WTC11 (cell line): Measurements from ENCODE around the gene TFG. TPM values are rescaled to one million over a fixed set of nuclear protein-coding genes. Genes with fewer than 3 reads are reported as not detected.

Source experiments
- ATAC-seq: fragments of 200-7000 bp; cut with Tn5 transposase; 2 replicates; pipeline ENCODE4 v1.10.0; 2021; ENCODE audit warnings: mild to moderate bottlenecking, moderate library complexity
- CTCF ChIA-PET: fragments of 300-600 bp; sonication (Branson Sonifier 250); formaldehyde crosslinking; loops from one replicate; lab custom pipeline; 2021; ENCODE audit warnings: antibody characterized with exemption; lab: Charles Lee
- POLR2A ChIA-PET: fragments of 350-600 bp; sonication (Branson Sonifier 250); formaldehyde crosslinking; loops from one replicate; lab custom pipeline; 2021; ENCODE audit warnings: antibody characterized with exemption; lab: Charles Lee
- DNase-seq: peaks from one replicate; pipeline ENCODE4 v3.0.0; 2021; ENCODE audit warnings: low spot score
- H3K27ac Mint-ChIP-seq: 2 replicates; pipeline ENCODE4 v1.8.0; 2021; ENCODE audit warnings: mixed read lengths
- H3K27me3 Mint-ChIP-seq: 2 replicates; pipeline ENCODE4 v1.8.0; 2021; ENCODE audit warnings: low read depth, mild to moderate bottlenecking, moderate library complexity, mixed read lengths
- H3K36me3 Mint-ChIP-seq: 2 replicates; pipeline ENCODE4 v1.8.0; 2021; ENCODE audit warnings: mixed read lengths
- H3K4me1 Mint-ChIP-seq: 2 replicates; pipeline ENCODE4 v1.8.0; 2022; ENCODE audit warnings: mixed read lengths
- H3K4me3 Mint-ChIP-seq: 2 replicates; pipeline ENCODE4 v1.8.0; 2021; ENCODE audit warnings: mild to moderate bottlenecking, moderate library complexity, mixed read lengths
- H3K9me3 Mint-ChIP-seq: 2 replicates; pipeline ENCODE4 v1.8.0; 2021; ENCODE audit warnings: mixed read lengths
- FOXJ3 ChIP-seq: sonication (generic); formaldehyde crosslinking; IDR thresholded peaks from 2 replicates; pipeline ENCODE4 v1.9.0; 2021; ENCODE audit warnings: missing genetic modification reagents, mild to moderate bottlenecking, borderline replicate concordance
- IRF2 ChIP-seq: sonication (generic); formaldehyde crosslinking; IDR thresholded peaks from 2 replicates; pipeline ENCODE4 v1.8.0; 2022; ENCODE audit warnings: low read depth, missing genetic modification reagents, borderline replicate concordance
- KAT7 ChIP-seq: sonication (generic); formaldehyde crosslinking; IDR thresholded peaks from 2 replicates; pipeline ENCODE4 v1.8.1; 2023; ENCODE audit warnings: missing genetic modification reagents, mild to moderate bottlenecking, borderline replicate concordance
- MYBL2 ChIP-seq: sonication (generic); formaldehyde crosslinking; IDR thresholded peaks from 2 replicates; pipeline ENCODE4 v1.8.1; 2023; ENCODE audit warnings: mild to moderate bottlenecking, moderate library complexity, missing genetic modification reagents
- NFATC4 ChIP-seq: fragments of 250-450 bp; sonication (Bioruptor Pico); IDR thresholded peaks from 2 replicates; pipeline ENCODE4 v1.9.0; 2021; ENCODE audit warnings: mild to moderate bottlenecking
- NFE2L1 ChIP-seq: sonication (generic); formaldehyde crosslinking; IDR thresholded peaks from 2 replicates; pipeline ENCODE4 v1.8.1; 2023; ENCODE audit warnings: missing genetic modification reagents
- NR1H2 ChIP-seq: sonication (generic); formaldehyde crosslinking; IDR thresholded peaks from 2 replicates; pipeline ENCODE4 v1.9.0; 2021; ENCODE audit warnings: mild to moderate bottlenecking, moderate library complexity, missing genetic modification reagents
- NR2C2 ChIP-seq: sonication (generic); formaldehyde crosslinking; IDR thresholded peaks from 2 replicates; pipeline ENCODE4 v1.8.0; 2022; ENCODE audit warnings: mild to moderate bottlenecking, missing genetic modification reagents
- TCF7 ChIP-seq: sonication (generic); formaldehyde crosslinking; IDR thresholded peaks from 2 replicates; pipeline ENCODE4 v1.8.0; 2022; ENCODE audit warnings: mild to moderate bottlenecking, low read depth, missing genetic modification reagents, moderate library complexity
- ZBTB21 ChIP-seq: sonication (generic); formaldehyde crosslinking; IDR thresholded peaks from 2 replicates; pipeline ENCODE4 v1.8.1; 2023; ENCODE audit warnings: mild to moderate bottlenecking, missing genetic modification reagents, borderline replicate concordance
- ZNF121 ChIP-seq: sonication (generic); formaldehyde crosslinking; IDR thresholded peaks from 2 replicates; pipeline ENCODE4 v1.8.0; 2023; ENCODE audit warnings: missing genetic modification reagents
- ZNF671 ChIP-seq: fragments of 250-450 bp; sonication (Bioruptor Pico); IDR thresholded peaks from 2 replicates; pipeline ENCODE4 v1.8.0; 2021; ENCODE audit warnings: mild to moderate bottlenecking
- total RNA-seq: library from RNA; stranded (reverse); gene quantifications from 3 replicates; pipeline ENCODE4 v1.2.3, GENCODE V29; 2021
- TF ChIP-seq, protein P1 (sequence below): fragments of 250-450 bp; sonication (Bioruptor Pico); conservative IDR thresholded peaks from 2 replicates; pipeline ENCODE4 v1.9.0; 2021; ENCODE audit warnings: mild to moderate bottlenecking
- TF ChIP-seq, protein P2 (sequence below): sonication (generic); formaldehyde crosslinking; IDR thresholded peaks from 2 replicates; pipeline ENCODE4 v1.8.1; 2023; ENCODE audit warnings: mild to moderate bottlenecking, missing genetic modification reagents
- TF ChIP-seq, protein P3 (sequence below): sonication (generic); formaldehyde crosslinking; IDR thresholded peaks from 2 replicates; pipeline ENCODE4 v1.8.0; 2022; ENCODE audit warnings: mild to moderate bottlenecking, missing genetic modification reagents
- TF ChIP-seq, protein P4 (sequence below): fragments of 250-450 bp; sonication (Bioruptor Pico); IDR thresholded peaks from 2 replicates; pipeline ENCODE4 v1.9.0; 2021; ENCODE audit warnings: mild to moderate bottlenecking
- TF ChIP-seq, protein P5 (sequence below): sonication (generic); formaldehyde crosslinking; IDR thresholded peaks from 2 replicates; pipeline ENCODE4 v1.8.0; 2023; ENCODE audit warnings: missing genetic modification reagents
- TF ChIP-seq, protein P6 (sequence below): fragments of 250-450 bp; sonication (Bioruptor Pico); IDR thresholded peaks from 2 replicates; pipeline ENCODE4 v1.8.0; 2021; ENCODE audit warnings: mild to moderate bottlenecking

The TFG gene
- total RNA-seq, 1 experiment from 2014 or later, result 64.9 TPM

DNA sequence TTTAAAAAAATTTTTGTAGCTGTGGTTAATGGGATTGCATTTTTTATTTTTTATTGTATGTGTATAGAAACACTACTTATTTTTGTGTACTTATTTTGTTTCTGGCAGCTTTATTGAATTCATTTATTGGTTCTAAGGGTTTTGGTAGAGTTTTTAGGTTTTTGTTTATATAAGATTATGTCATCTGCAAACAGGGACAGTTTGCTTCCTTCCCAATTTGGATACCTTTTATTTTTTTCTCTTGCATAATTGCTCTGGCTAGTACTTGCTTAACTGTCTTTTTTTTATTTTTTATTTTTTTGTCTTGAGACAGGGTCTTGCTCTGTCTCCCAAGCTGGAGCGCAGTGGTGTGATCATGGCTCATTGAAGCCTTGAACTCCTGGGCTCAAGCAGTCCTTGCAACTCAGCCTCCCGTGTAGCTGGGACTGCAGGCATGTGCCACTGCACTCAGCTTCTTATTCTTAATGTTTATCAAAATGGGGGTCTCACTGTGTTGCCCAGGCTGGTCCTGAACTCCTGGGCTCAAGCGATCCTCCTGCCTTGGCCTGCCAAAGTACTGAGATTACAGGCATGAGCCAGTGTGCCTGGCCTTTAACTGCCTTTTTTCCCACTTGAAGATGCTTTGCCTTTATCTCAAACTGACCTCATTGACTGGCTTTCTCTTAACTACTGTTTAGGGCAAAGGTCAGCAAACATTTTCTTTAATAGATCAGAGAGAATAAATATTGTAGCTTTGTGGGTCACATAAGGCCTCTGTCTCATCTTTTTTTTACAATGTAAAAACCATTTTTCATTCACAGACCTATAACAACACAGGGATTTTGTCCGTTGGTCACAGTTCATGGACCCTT is 8.6 kb downstream of the TFG start:
- Mint-ChIP-seq H3K4me3 (no peak overlapping the region), H3K27ac (no peak overlapping the region), H3K36me3 (peaks cover 69% of the 10 kb centered on the region), H3K4me1 (peaks cover 17% of the 10 kb centered on the region), H3K27me3 (no peaks in the 10 kb centered on the region), H3K9me3 (no peaks in the 10 kb centered on the region)
- ChIA-PET CTCF (interaction anchor here (0.7 kb wide), 1 partner anchor 478 kb away, joined by 4 read pairs; no protein-coding TSS in a partner anchor), POLR2A (no interaction called here)
- DNase-seq (no peak), ATAC-seq (no peak)
- TF ChIP-seq, protein P1, sequence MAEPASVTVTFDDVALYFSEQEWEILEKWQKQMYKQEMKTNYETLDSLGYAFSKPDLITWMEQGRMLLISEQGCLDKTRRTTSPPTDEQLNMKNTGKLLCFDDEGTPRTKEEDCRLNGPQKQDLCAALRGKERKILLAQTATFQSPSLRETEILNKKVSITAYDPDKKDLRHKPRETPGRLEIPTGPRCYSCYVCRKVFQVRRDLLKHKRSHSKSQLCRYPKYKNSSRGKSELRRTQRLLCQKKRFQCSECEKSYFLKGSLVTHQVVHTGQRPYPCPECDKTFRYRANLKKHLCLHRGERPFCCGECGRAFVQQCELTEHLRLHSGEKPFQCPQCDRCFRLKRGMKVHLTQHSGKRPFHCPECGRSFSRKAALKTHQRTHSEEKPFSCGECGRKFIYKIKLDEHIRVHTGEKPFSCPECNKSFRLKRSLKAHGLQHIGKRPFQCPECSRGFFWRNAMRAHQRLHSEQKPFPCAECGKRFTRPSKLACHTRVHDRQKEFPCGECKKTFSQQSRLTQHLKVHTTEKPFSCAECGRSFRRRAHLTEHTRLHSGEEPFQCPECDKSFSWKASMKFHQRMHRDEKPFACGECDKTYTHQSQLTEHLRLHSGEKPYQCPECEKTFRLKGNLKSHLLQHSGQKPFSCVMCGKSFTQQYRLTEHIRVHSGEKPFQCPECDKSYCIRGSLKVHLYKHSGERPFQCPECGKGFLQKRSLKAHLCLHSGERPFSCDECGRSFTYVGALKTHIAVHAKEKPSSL (CRISPR knock-in tag), result no peak
- TF ChIP-seq ZNF121 (CRISPR knock-in tag), result peak; percentile 88; the same call in 1 of the 2 replicates

DNA sequence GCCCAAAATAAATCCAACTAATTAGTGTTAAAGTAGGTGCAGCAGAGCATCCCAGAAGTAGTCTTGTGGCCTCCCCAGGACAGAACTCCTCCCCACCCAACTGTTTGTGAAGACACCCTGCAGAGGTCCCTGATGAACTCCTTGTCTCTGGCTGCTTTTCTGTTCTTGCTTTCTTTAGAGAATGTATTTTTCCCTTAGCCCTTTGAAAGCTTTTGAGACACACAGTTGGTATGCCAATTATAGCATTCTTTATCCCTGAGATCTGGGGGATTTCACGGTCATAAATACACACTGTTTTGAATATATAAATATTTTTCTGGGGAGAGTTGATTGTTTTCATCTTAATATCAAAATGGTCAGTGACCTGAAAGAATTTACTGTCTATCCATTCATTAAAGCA is 9.8 kb downstream of the TFG start:
- Mint-ChIP-seq H3K4me3 (no peak overlapping the region), H3K27ac (no peak overlapping the region), H3K36me3 (peaks cover 65% of the 10 kb centered on the region), H3K4me1 (peaks cover 17% of the 10 kb centered on the region), H3K9me3 (no peaks in the 10 kb centered on the region), H3K27me3 (no peaks in the 10 kb centered on the region)
- DNase-seq (no peak), ATAC-seq (no peak)
- no peak for TF ChIP-seq IRF2
- TF ChIP-seq FOXJ3, result no peak
- no peak for TF ChIP-seq MYBL2 (CRISPR knock-in tag)
- POLR2A ChIA-PET, result interaction anchor here (1.6 kb wide), 1 partner anchor 10 kb away, joined by 4 read pairs; the partner anchor contains the start of gene TFG
- CTCF ChIA-PET, result interaction anchor here (0.7 kb wide), 1 partner anchor 157 kb away, joined by 3 read pairs; no protein-coding TSS in a partner anchor

DNA sequence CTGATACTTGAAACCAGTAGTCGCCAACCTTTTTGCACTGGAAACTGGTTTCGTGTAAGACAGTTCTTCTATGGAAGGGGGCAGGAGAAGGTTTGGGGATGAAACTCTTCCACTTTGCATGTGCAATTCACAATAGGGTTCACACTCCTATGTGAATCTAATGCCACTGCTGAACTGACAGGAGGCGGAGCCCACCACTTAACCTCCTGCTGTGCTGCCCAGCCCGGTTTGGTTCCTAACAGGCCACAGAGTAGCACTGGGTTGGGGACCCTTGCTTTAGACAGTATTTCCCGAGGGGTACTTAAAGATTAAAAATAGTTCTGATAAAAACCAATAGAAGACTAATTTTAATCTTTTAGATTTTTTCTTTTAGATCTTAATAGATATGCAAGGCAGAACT is 11.1 kb downstream of the TFG start:
- ChIA-PET POLR2A (interaction anchor here (1.6 kb wide), 1 partner anchor 11 kb away, joined by 4 read pairs; the partner anchor contains the start of gene TFG), CTCF (no interaction called here)
- Mint-ChIP-seq H3K4me1 (peaks cover 17% of the 10 kb centered on the region), H3K9me3 (no peaks in the 10 kb centered on the region), H3K27ac (no peak overlapping the region), H3K4me3 (no peak overlapping the region), H3K36me3 (peaks cover 53% of the 10 kb centered on the region), H3K27me3 (no peaks in the 10 kb centered on the region)
- TF ChIP-seq NR2C2 (no peak), NR1H2 (CRISPR knock-in tag) (no peak), ZNF671 (no peak), KAT7 (CRISPR knock-in tag) (no peak), NFE2L1 (CRISPR knock-in tag) (no peak), TCF7 (CRISPR knock-in tag) (no peak), ZBTB21 (CRISPR knock-in tag) (no peak), NFATC4 (CRISPR knock-in tag) (no peak)
- TF ChIP-seq, protein P2, sequence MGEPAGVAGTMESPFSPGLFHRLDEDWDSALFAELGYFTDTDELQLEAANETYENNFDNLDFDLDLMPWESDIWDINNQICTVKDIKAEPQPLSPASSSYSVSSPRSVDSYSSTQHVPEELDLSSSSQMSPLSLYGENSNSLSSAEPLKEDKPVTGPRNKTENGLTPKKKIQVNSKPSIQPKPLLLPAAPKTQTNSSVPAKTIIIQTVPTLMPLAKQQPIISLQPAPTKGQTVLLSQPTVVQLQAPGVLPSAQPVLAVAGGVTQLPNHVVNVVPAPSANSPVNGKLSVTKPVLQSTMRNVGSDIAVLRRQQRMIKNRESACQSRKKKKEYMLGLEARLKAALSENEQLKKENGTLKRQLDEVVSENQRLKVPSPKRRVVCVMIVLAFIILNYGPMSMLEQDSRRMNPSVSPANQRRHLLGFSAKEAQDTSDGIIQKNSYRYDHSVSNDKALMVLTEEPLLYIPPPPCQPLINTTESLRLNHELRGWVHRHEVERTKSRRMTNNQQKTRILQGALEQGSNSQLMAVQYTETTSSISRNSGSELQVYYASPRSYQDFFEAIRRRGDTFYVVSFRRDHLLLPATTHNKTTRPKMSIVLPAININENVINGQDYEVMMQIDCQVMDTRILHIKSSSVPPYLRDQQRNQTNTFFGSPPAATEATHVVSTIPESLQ (CRISPR knock-in tag), result no peak
- TF ChIP-seq, protein P3, sequence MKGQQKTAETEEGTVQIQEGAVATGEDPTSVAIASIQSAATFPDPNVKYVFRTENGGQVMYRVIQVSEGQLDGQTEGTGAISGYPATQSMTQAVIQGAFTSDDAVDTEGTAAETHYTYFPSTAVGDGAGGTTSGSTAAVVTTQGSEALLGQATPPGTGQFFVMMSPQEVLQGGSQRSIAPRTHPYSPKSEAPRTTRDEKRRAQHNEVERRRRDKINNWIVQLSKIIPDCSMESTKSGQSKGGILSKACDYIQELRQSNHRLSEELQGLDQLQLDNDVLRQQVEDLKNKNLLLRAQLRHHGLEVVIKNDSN (CRISPR knock-in tag), result no peak
- TF ChIP-seq, protein P4, sequence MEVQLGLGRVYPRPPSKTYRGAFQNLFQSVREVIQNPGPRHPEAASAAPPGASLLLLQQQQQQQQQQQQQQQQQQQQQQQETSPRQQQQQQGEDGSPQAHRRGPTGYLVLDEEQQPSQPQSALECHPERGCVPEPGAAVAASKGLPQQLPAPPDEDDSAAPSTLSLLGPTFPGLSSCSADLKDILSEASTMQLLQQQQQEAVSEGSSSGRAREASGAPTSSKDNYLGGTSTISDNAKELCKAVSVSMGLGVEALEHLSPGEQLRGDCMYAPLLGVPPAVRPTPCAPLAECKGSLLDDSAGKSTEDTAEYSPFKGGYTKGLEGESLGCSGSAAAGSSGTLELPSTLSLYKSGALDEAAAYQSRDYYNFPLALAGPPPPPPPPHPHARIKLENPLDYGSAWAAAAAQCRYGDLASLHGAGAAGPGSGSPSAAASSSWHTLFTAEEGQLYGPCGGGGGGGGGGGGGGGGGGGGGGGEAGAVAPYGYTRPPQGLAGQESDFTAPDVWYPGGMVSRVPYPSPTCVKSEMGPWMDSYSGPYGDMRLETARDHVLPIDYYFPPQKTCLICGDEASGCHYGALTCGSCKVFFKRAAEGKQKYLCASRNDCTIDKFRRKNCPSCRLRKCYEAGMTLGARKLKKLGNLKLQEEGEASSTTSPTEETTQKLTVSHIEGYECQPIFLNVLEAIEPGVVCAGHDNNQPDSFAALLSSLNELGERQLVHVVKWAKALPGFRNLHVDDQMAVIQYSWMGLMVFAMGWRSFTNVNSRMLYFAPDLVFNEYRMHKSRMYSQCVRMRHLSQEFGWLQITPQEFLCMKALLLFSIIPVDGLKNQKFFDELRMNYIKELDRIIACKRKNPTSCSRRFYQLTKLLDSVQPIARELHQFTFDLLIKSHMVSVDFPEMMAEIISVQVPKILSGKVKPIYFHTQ, result no peak
- TF ChIP-seq, protein P5, sequence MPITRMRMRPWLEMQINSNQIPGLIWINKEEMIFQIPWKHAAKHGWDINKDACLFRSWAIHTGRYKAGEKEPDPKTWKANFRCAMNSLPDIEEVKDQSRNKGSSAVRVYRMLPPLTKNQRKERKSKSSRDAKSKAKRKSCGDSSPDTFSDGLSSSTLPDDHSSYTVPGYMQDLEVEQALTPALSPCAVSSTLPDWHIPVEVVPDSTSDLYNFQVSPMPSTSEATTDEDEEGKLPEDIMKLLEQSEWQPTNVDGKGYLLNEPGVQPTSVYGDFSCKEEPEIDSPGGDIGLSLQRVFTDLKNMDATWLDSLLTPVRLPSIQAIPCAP (CRISPR knock-in tag), result no peak
- TF ChIP-seq, protein P6, sequence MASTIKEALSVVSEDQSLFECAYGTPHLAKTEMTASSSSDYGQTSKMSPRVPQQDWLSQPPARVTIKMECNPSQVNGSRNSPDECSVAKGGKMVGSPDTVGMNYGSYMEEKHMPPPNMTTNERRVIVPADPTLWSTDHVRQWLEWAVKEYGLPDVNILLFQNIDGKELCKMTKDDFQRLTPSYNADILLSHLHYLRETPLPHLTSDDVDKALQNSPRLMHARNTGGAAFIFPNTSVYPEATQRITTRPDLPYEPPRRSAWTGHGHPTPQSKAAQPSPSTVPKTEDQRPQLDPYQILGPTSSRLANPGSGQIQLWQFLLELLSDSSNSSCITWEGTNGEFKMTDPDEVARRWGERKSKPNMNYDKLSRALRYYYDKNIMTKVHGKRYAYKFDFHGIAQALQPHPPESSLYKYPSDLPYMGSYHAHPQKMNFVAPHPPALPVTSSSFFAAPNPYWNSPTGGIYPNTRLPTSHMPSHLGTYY (CRISPR knock-in tag), result no peak
- ATAC-seq (peak; percentile 92), DNase-seq (peak; percentile 67)
